HEK293 (cell line): ENCODE results near the gene UBXN10.

Experiments
- CTCF ChIA-PET: fragments of 350-600 bp; formaldehyde crosslinking; extraction: SDS; loops from one replicate; lab custom pipeline; 2021; ENCODE audit warnings: antibody characterized with exemption; lab: Yijun Ruan, JAX
- POLR2A ChIA-PET: fragments of 300-600 bp; formaldehyde crosslinking; extraction: SDS; loops from one replicate; lab custom pipeline; 2020; ENCODE audit warnings: antibody characterized with exemption, inconsistent platforms; lab: Yijun Ruan, JAX
- H3K27ac ChIP-seq: fragments of 200-500 bp; sonication (Bioruptor generic); 2 replicates; pipeline ENCODE4 v1.5.1; 2014; ENCODE audit warnings: low read depth, low read length, control low read depth, inconsistent platforms; ENCODE audit errors: extremely low read depth
- H3K36me3 ChIP-seq, 2 experiments: fragments of 200-500 bp in 1 of 2; sonication (Bioruptor generic) in 1 of 2; 1 replicate in 1 of 2; 2 replicates in 1 of 2; pipeline ENCODE4 v1.5.1; 2014 to 2017; ENCODE audit warnings: inconsistent platforms in 2 of 2, low read length in 2 of 2; ENCODE audit not compliant: control insufficient read depth in 2 of 2, insufficient read depth in 1 of 2
- H3K4me1 ChIP-seq: fragments of 200-500 bp; sonication (Bioruptor generic); 2 replicates; pipeline ENCODE4 v1.5.1; 2014; ENCODE audit warnings: mild to moderate bottlenecking, low read length, inconsistent platforms; ENCODE audit not compliant: control insufficient read depth, insufficient read depth
- H3K4me3 ChIP-seq: 2 replicates; pipeline ENCODE4 v1.5.1; 2011; ENCODE audit warnings: low read depth, mild to moderate bottlenecking, control low read depth, low read length, moderate library complexity
- H3K9me3 ChIP-seq: fragments of 200-500 bp; sonication (Bioruptor generic); 2 replicates; pipeline ENCODE4 v1.5.1; 2014; ENCODE audit warnings: low read depth, low read length, inconsistent platforms; ENCODE audit not compliant: control insufficient read depth, insufficient read depth
- AEBP2 ChIP-seq: fragments of 450-650 bp; formaldehyde crosslinking; IDR thresholded peaks from 2 replicates; pipeline ENCODE4 v1.5.1; 2016; ENCODE audit warnings: missing biosample characterization, missing genetic modification characterization, borderline replicate concordance
- EGR2 ChIP-seq: fragments of 450-650 bp; formaldehyde crosslinking; IDR thresholded peaks from 2 replicates; pipeline ENCODE4 v1.5.1; 2016; ENCODE audit warnings: low read depth, missing biosample characterization, missing genetic modification characterization
- INSM2 ChIP-seq: fragments of 450-650 bp; formaldehyde crosslinking; IDR thresholded peaks from 2 replicates; pipeline ENCODE4 v1.5.1; 2016; ENCODE audit warnings: missing biosample characterization, missing genetic modification characterization
- MYNN ChIP-seq: fragments of 450-650 bp; formaldehyde crosslinking; IDR thresholded peaks from 2 replicates; pipeline ENCODE4 v1.5.1; 2016; ENCODE audit warnings: missing biosample characterization, missing genetic modification characterization, borderline replicate concordance
- PRDM1 ChIP-seq: fragments of 450-650 bp; formaldehyde crosslinking; IDR thresholded peaks from 2 replicates; pipeline ENCODE4; 2016; ENCODE audit warnings: missing biosample characterization, missing genetic modification characterization
- SP3 ChIP-seq: fragments of 450-650 bp; formaldehyde crosslinking; IDR thresholded peaks from 2 replicates; pipeline ENCODE4 v1.5.1; 2016; ENCODE audit warnings: missing biosample characterization, missing genetic modification characterization
- YY2 ChIP-seq: fragments of 450-650 bp; formaldehyde crosslinking; IDR thresholded peaks from 2 replicates; pipeline ENCODE4 v1.5.1; 2016; ENCODE audit warnings: missing biosample characterization, missing genetic modification characterization
- ZBTB10 ChIP-seq: fragments of 450-650 bp; formaldehyde crosslinking; IDR thresholded peaks from 2 replicates; pipeline ENCODE4 v1.5.1; 2016; ENCODE audit warnings: missing biosample characterization, missing genetic modification characterization
- ZNF121 ChIP-seq: fragments of 450-650 bp; formaldehyde crosslinking; IDR thresholded peaks from 2 replicates; pipeline ENCODE4 v1.5.1; 2016; ENCODE audit warnings: missing biosample characterization, missing genetic modification characterization
- ZNF169 ChIP-seq: fragments of 450-650 bp; formaldehyde crosslinking; IDR thresholded peaks from 2 replicates; pipeline ENCODE4 v1.5.1; 2016; ENCODE audit warnings: missing biosample characterization, missing genetic modification characterization
- ZNF280C ChIP-seq: fragments of 450-650 bp; formaldehyde crosslinking; IDR thresholded peaks from 2 replicates; pipeline ENCODE4 v1.5.1; 2016; ENCODE audit warnings: missing biosample characterization, missing genetic modification characterization
- ZNF341 ChIP-seq: fragments of 450-650 bp; formaldehyde crosslinking; IDR thresholded peaks from 2 replicates; pipeline ENCODE4; 2016; ENCODE audit warnings: low read depth, missing biosample characterization, missing genetic modification characterization
- ZNF350 ChIP-seq: fragments of 450-650 bp; formaldehyde crosslinking; IDR thresholded peaks from 2 replicates; pipeline ENCODE4 v1.5.0; 2017; ENCODE audit warnings: missing biosample characterization, mild to moderate bottlenecking, missing genetic modification characterization
- ZNF404 ChIP-seq: fragments of 450-650 bp; formaldehyde crosslinking; IDR thresholded peaks from 2 replicates; pipeline ENCODE4 v1.5.1; 2017; ENCODE audit warnings: missing biosample characterization, missing genetic modification characterization
- ZNF416 ChIP-seq: fragments of 450-650 bp; formaldehyde crosslinking; IDR thresholded peaks from 2 replicates; pipeline ENCODE4 v1.5.1; 2016; ENCODE audit warnings: missing biosample characterization, missing genetic modification characterization
- ZNF433 ChIP-seq: fragments of 450-650 bp; formaldehyde crosslinking; IDR thresholded peaks from 2 replicates; pipeline ENCODE4 v1.5.1; 2016; ENCODE audit warnings: missing biosample characterization, missing genetic modification characterization, low read depth
- ZNF558 ChIP-seq: fragments of 450-650 bp; formaldehyde crosslinking; IDR thresholded peaks from 2 replicates; pipeline ENCODE4 v1.5.1; 2016; ENCODE audit warnings: missing biosample characterization, missing genetic modification characterization
- ZNF624 ChIP-seq: fragments of 450-650 bp; formaldehyde crosslinking; IDR thresholded peaks from 2 replicates; pipeline ENCODE4 v1.5.1; 2017; ENCODE audit warnings: missing biosample characterization, missing genetic modification characterization
- ZNF768 ChIP-seq: fragments of 450-650 bp; formaldehyde crosslinking; IDR thresholded peaks from 2 replicates; pipeline ENCODE4 v1.5.1; 2018; ENCODE audit warnings: missing biosample characterization, mild to moderate bottlenecking, missing genetic modification characterization
- ZNF785 ChIP-seq: fragments of 450-650 bp; formaldehyde crosslinking; IDR thresholded peaks from 2 replicates; pipeline ENCODE4 v1.5.1; 2016; ENCODE audit warnings: missing biosample characterization, missing genetic modification characterization
- ZSCAN30 ChIP-seq: fragments of 450-650 bp; IDR thresholded peaks from 2 replicates; pipeline ENCODE4 v1.5.1; 2018; ENCODE audit warnings: missing biosample characterization, mild to moderate bottlenecking, missing genetic modification characterization, moderate library complexity
- ZSCAN5A ChIP-seq: fragments of 450-650 bp; formaldehyde crosslinking; IDR thresholded peaks from 2 replicates; pipeline ENCODE4 v1.5.1; 2016; ENCODE audit warnings: missing biosample characterization, missing genetic modification characterization
- ZXDB ChIP-seq: fragments of 450-650 bp; formaldehyde crosslinking; IDR thresholded peaks from 2 replicates; pipeline ENCODE4 v1.5.1; 2016; ENCODE audit warnings: missing biosample characterization, missing genetic modification characterization

UBXN10 gene

GRCh38 chr1:20168564-20169491, 17.1 kb upstream of the UBXN10 start (continued):
- peak; percentile 90 for TF ChIP-seq EGR2
- TF ChIP-seq ZNF280C = no peak
- peak; percentile 90 for TF ChIP-seq ZNF121 (tag by site-specific recombination)
- no peak for TF ChIP-seq INSM2
- no peak for TF ChIP-seq YY2 (tag by site-specific recombination)
- no peak for TF ChIP-seq AEBP2 (tag by site-specific recombination)
- no peak for TF ChIP-seq ZNF169 (tag by site-specific recombination)

GRCh38 chr1:20169932-20170331, 16.0 kb upstream of the UBXN10 start:
- no peaks in the 10 kb centered on the region for H3K9me3 ChIP-seq
- H3K4me3 ChIP-seq = no peak overlapping the region
- ChIA-PET CTCF (interaction anchor here (0.8 kb wide), 1 partner anchor 195 kb away, joined by 3 read pairs; no protein-coding TSS in a partner anchor), POLR2A (no interaction called here)
- no peaks in the 10 kb centered on the region for H3K36me3 ChIP-seq
- TF ChIP-seq PRDM1 (tag by site-specific recombination) (no peak), ZNF350 (tag by site-specific recombination) (no peak), ZNF768 (tag by site-specific recombination) (0 out of 2 replicates have a peak, but pooled peaks have one; percentile 44)
- no peak overlapping the region for H3K27ac ChIP-seq
- H3K4me1 ChIP-seq = no peaks in the 10 kb centered on the region

- ChIA-PET CTCF (interaction anchor here (0.6 to 1.9 kb wide), 3 partner anchors 22 to 410 kb away, joined by 3 to 13 read pairs (median 3); no protein-coding TSS in a partner anchor), POLR2A (no interaction called here)
- Histone ChIP-seq H3K4me1 (no peaks in the 10 kb centered on the region), H3K9me3 (no peaks in the 10 kb centered on the region), H3K27ac (no peak overlapping the region), H3K4me3 (no peak overlapping the region), H3K36me3 (no peaks in the 10 kb centered on the region)
- TF ChIP-seq ZNF416 = no peak
- no peak for TF ChIP-seq ZNF768 (tag by site-specific recombination)
- TF ChIP-seq ZNF341 (tag by site-specific recombination) = no peak
- TF ChIP-seq ZNF433 (tag by site-specific recombination) = no peak
- no peak for TF ChIP-seq MYNN (tag by site-specific recombination)
- TF ChIP-seq ZNF624 (tag by site-specific recombination) = no peak
- no peak for TF ChIP-seq ZBTB10 (tag by site-specific recombination)
- no peak for TF ChIP-seq ZNF404 (tag by site-specific recombination)
- TF ChIP-seq ZNF785 = no peak
- TF ChIP-seq ZNF558 (tag by site-specific recombination) = no peak
- no peak for TF ChIP-seq SP3 (tag by site-specific recombination)
- no peak for TF ChIP-seq ZSCAN30 (tag by site-specific recombination)
- TF ChIP-seq ZXDB (tag by site-specific recombination) = no peak
- no peak for TF ChIP-seq ZSCAN5A (tag by site-specific recombination)
Observed at GRCh38 chr1:20172033-20172590, 13.8 kb upstream of the UBXN10 start.
